Suprapubic skin (tissue), 4 donors: Measurements from ENCODE around the gene STRA6. TPM values are rescaled to one million over a fixed set of nuclear protein-coding genes. Genes with fewer than 3 reads are reported as not detected.

Experiments
- DNase-seq, 2 donors: peaks; one replicate each; pipeline ENCODE4 v3.0.0-alpha.2; 2019; ENCODE audit warnings: low spot score in 2 of 2
- H3K27ac ChIP-seq: fragments of 200-600 bp; sonication (generic); one replicate; pipeline ENCODE4 v1.5.1; 2019
- H3K27me3 ChIP-seq: fragments of 200-600 bp; sonication (generic); one replicate; pipeline ENCODE4 v1.5.1; 2019
- H3K36me3 ChIP-seq: fragments of 200-600 bp; sonication (generic); one replicate; pipeline ENCODE4 v1.5.1; 2019
- H3K4me1 ChIP-seq: fragments of 200-600 bp; sonication (generic); one replicate; pipeline ENCODE4 v1.5.1; 2019
- H3K4me3 ChIP-seq: fragments of 200-600 bp; sonication (generic); one replicate; pipeline ENCODE4 v1.5.1; 2019; ENCODE audit warnings: mild to moderate bottlenecking
- H3K9me3 ChIP-seq: fragments of 200-600 bp; sonication (generic); one replicate; pipeline ENCODE4 v1.5.1; 2019
- EP300 ChIP-seq: sonication (generic); formaldehyde crosslinking; IDR thresholded peaks from one replicate; pipeline ENCODE4 v1.6.1; 2017; ENCODE audit warnings: antibody characterized with exemption
- POLR2A ChIP-seq, 2 donors: fragments of 450-650 bp; IDR thresholded peaks; one replicate each; pipeline ENCODE4 v1.6.1; 2017; ENCODE audit warnings: antibody characterized with exemption in 2 of 2, mild to moderate bottlenecking in 2 of 2, moderate library complexity in 2 of 2
- POLR2AphosphoS5 ChIP-seq, 3 donors: sonication (generic); formaldehyde crosslinking; IDR thresholded peaks; one replicate each; pipeline ENCODE4 v1.6.1; 2017; ENCODE audit warnings: antibody characterized with exemption in 3 of 3
- WGBS: methylation state at CpG from one replicate; pipeline ENCODE4 v1.1.5; 2018; 5-methylcytosine and 5-hydroxymethylcytosine counted together
- total RNA-seq, 4 donors: library from RNA; depleted of rRNA; stranded (reverse); fragments of >200 nt; gene quantifications; one replicate each; pipeline ENCODE4 v1.1.0, GENCODE V29; 2016
- TF ChIP-seq, protein P1 (sequence below), 2 donors: fragments of 200-600 bp in 1 of 2; fragments of 450-650 bp in 1 of 2; sonication (generic) in 1 of 2; IDR thresholded peaks; one replicate each; pipeline ENCODE4 v1.5.1; 2016 to 2019; ENCODE audit warnings: antibody characterized with exemption in 2 of 2, mild to moderate bottlenecking in 1 of 2, moderate library complexity in 1 of 2

Gene STRA6
- total RNA-seq, 4 donors from 2014 or later, result 0.26 to 0.39 TPM; not detected in 2

DNA sequence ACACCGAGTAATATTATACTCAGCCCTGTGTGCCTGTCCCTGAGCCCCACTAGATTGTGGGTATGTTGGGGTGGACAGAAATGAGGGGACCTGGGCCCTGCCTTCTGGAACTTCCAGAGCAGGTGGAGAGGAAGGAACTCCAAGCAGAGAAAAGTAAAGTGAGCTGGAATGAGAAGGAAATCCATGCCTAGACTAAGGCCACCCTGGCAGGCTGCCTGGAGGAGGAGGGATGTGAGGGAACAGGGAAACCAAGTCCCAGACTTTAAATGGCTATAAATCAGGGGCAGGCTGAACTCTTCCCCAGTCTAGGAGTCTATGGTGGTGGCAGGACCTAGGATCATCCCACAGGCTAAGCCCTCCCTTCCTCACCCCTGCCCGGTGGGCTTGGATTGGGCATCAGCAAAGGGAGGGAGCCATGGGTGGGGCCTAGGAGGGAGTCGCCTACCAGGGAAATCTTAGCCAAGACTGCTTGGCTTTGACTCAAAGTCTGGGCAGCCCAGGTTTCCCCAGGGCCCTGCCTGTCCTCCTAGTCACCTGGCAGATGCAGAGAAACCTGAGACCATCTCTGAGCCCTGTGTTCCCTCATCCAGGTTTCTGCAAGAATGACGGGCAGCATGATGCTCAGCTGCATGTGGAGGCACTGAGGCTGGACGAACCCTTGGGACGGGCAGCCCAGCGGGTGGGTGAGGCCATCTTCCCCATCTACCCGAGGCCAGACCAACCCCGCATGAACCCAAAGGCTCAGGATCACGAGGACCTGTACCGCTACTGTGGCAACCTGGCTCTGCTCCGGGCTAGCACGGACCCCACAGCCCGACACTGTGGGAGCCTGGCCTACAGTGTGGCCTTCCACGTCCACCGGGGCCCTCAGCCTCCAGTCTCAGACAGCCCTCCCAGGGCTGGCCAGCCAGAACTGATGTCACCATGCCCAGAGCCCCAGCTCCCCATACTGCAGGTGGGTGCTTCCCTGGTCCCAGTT lies 15.6 kb upstream of the STRA6 start:
- peak in 1 of 2 donors; percentile 76 for DNase-seq
- no peak overlapping the region for H3K27ac ChIP-seq
- 80% methylated on average over 8 of the region's 16 CpGs for WGBS
- no peaks in the 10 kb centered on the region for H3K36me3 ChIP-seq
- TF ChIP-seq EP300 (no peak), POLR2AphosphoS5 (IDR thresholded peaks at IDR 0.05) (no peak), POLR2A (IDR thresholded peaks at IDR 0.05) (no peak)
- TF ChIP-seq, protein P1, sequence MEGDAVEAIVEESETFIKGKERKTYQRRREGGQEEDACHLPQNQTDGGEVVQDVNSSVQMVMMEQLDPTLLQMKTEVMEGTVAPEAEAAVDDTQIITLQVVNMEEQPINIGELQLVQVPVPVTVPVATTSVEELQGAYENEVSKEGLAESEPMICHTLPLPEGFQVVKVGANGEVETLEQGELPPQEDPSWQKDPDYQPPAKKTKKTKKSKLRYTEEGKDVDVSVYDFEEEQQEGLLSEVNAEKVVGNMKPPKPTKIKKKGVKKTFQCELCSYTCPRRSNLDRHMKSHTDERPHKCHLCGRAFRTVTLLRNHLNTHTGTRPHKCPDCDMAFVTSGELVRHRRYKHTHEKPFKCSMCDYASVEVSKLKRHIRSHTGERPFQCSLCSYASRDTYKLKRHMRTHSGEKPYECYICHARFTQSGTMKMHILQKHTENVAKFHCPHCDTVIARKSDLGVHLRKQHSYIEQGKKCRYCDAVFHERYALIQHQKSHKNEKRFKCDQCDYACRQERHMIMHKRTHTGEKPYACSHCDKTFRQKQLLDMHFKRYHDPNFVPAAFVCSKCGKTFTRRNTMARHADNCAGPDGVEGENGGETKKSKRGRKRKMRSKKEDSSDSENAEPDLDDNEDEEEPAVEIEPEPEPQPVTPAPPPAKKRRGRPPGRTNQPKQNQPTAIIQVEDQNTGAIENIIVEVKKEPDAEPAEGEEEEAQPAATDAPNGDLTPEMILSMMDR (IDR thresholded peaks at IDR 0.05), result no peak
- H3K4me1 ChIP-seq, result no peaks in the 10 kb centered on the region
- H3K4me3 ChIP-seq, result no peak overlapping the region
- no peaks in the 10 kb centered on the region for H3K9me3 ChIP-seq
- peaks cover 53% of the 10 kb centered on the region for H3K27me3 ChIP-seq

DNA sequence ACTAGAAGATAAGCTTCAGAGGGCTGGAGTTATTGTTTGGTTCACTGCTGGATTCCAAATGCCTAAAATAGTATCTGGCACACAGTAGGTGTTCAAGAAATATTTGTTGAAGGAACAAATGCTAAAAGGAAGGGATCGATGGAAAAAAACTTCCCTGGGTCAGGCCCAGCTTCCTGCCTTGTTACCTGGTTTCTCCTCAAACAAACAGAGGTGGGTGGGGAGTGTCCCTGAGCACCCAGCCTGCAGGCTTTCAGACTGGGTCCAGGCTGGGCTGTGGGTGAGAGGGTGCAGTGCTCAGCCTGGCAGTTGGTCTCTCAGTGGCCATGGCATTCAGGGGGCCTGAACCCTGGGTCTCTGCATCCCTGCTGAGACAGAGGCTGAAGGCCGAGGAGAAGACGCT lies 14.4 kb upstream of the STRA6 start:
- Histone ChIP-seq H3K36me3 (no peaks in the 10 kb centered on the region), H3K9me3 (no peaks in the 10 kb centered on the region), H3K27me3 (peaks cover 41% of the 10 kb centered on the region), H3K4me1 (no peaks in the 10 kb centered on the region), H3K4me3 (no peak overlapping the region), H3K27ac (no peak overlapping the region)
- DNase-seq, result no peak
- WGBS, result 81% methylated on average over 3 of the region's 3 CpGs
- TF ChIP-seq POLR2A (IDR thresholded peaks at IDR 0.05) (no peak), EP300 (no peak), POLR2AphosphoS5 (IDR thresholded peaks at IDR 0.05) (no peak)
- TF ChIP-seq, protein P1 (IDR thresholded peaks at IDR 0.05), result no peak

DNA sequence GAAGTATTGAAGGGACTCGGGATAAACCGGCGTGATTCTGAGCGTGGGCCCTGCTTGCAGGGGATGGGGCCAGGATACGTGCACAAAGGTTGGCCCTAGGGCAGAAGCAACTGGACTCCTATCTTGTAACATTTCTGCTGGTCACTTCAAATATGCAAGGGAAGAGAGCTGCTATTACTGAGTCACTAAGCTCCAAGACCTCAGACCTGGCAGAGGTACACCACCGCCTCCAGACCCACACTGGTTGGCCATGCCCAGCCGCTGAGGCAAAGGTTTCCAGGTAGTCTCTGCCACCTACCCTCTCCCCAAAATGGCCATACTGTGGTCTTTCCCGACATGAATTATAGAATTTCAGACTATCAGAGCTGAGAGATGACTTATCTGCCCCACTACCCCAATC lies 13.4 kb upstream of the STRA6 start:
- H3K4me1 ChIP-seq, result no peaks in the 10 kb centered on the region
- TF ChIP-seq POLR2A (IDR thresholded peaks at IDR 0.05) (no peak), EP300 (no peak), POLR2AphosphoS5 (IDR thresholded peaks at IDR 0.05) (no peak)
- TF ChIP-seq, protein P1 (IDR thresholded peaks at IDR 0.05), result no peak
- no peaks in the 10 kb centered on the region for H3K36me3 ChIP-seq
- H3K27me3 ChIP-seq, result peaks cover 31% of the 10 kb centered on the region
- no peaks in the 10 kb centered on the region for H3K9me3 ChIP-seq
- no peak overlapping the region for H3K4me3 ChIP-seq
- 79% methylated on average over 8 of the region's 8 CpGs for WGBS
- no peak for DNase-seq
- no peak overlapping the region for H3K27ac ChIP-seq

DNA sequence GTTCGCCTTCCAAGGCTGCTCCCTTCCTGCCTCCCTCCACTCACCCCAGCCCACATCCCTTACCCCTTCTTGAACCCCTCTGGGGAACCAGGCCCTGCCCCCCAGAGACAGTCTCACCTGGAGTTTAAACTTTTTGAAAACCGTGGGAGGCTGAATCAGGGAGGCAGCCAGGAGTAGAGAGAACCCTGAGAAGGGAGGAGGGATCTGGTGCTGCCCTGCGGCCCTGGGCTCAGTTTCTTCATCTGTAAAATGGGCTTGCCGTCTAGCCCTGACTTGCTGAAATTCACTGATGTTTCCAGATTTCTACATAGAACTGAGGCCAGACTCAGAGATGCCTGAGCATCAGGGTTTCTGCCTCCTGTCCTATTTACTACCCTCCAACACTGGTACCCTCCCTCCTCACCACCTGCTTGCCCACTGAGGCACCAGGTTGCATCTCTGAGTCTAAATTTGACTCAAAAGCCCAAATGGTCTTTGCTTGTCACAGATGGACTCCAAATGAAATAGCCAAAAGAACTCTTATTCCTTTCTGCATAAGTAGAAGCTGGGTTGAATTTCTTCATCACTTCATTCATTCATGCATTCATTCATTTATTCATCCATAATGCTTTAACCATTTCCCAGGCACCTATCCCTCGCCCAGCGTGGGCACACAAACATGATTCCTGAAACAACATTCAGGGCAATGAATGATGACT lies 11.9 kb upstream of the STRA6 start:
- Histone ChIP-seq H3K9me3 (no peaks in the 10 kb centered on the region), H3K4me1 (no peaks in the 10 kb centered on the region), H3K27ac (no peak overlapping the region), H3K4me3 (no peak overlapping the region), H3K27me3 (peaks cover 23% of the 10 kb centered on the region), H3K36me3 (no peaks in the 10 kb centered on the region)
- TF ChIP-seq, protein P1 (IDR thresholded peaks at IDR 0.05), result no peak
- TF ChIP-seq POLR2A (IDR thresholded peaks at IDR 0.05) (no peak), EP300 (no peak), POLR2AphosphoS5 (IDR thresholded peaks at IDR 0.05) (no peak)
- 64% methylated on average over 6 of the region's 6 CpGs for WGBS
- no peak for DNase-seq

DNA sequence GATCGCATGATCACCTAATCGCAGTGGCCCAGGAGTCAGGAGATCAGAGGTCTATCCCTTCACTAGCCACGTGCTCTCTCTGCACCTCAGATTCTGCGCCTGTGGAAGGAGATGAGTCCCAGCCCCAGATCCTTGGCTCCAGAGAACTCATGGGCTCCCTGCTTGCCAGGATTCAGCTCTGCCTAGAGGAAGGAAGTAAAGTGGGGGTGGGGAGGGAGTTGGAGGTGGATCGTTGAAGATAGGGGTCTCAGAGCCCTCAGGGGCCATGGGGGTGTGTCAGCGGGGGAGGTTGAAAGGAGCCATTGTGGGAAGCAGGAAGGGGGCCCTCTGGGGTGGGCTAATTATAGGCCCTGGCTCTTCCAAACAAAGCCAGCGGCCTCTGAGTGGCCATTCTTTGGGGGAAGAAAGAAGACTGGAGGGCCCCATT lies 11.3 kb upstream of the STRA6 start:
- Histone ChIP-seq H3K27me3 (peaks cover 24% of the 10 kb centered on the region), H3K4me3 (no peak overlapping the region), H3K9me3 (no peaks in the 10 kb centered on the region), H3K27ac (no peak overlapping the region), H3K36me3 (no peaks in the 10 kb centered on the region), H3K4me1 (no peaks in the 10 kb centered on the region)
- WGBS, result 71% methylated on average over 7 of the region's 7 CpGs
- TF ChIP-seq POLR2AphosphoS5 (IDR thresholded peaks at IDR 0.05) (no peak), POLR2A (IDR thresholded peaks at IDR 0.05) (no peak), EP300 (no peak)
- TF ChIP-seq, protein P1 (IDR thresholded peaks at IDR 0.05), result no peak
- no peak for DNase-seq
